Cortex of kidney (tissue), 1 donor: ENCODE data around the gene DCUN1D5.

Experiments
- DNase-seq: peaks from one replicate; lab custom pipeline; 2025; lab: John Stamatoyannopoulos, UW

The DCUN1D5 gene

DNA sequence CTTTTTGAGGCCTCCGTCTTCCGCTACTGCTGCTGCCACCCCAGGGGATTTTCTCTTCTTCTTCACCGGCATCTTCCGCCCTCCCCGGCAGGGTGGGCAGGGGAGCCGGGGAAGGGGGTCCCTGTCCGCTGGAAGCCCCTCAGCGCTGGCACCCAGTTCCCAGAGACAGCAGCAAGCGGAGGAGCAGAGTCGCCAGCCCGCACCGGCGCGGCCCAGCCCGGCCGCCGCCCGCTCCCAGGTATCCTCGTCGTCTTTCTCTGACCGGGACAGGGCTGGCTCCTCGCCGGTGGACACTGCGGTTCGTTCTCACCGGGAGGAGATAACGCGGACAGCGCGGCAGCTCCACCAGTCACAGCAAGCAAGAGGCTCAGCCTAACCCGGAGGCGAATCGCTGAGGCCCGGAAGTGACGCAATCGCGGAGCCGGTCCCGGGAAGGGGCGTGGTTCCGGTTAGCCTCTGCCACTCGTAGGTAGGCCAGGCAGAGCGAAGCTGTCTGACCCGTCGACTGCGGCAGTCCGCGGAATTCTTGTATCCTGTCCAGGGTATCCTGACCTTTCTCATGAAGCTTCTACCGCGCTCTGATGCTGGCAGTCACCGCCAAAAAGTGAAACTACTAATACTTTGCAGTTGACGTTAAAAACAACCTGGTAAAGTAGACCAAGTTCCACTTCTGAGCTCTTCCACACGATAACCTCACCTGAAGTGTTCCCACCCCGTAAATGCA is at the start of gene DCUN1D5:
Gene DCUN1D5, minus strand, starts transcription at position 360 of the 724 bp plus-strand sequence. Its CDS starts 288 bp downstream, at position 72.
- peak; percentile 80 for DNase-seq

- no peak for DNase-seq
Measured at GRCh38 chr11:103125462-103125861, 33.5 kb upstream of the DCUN1D5 start.

DNA sequence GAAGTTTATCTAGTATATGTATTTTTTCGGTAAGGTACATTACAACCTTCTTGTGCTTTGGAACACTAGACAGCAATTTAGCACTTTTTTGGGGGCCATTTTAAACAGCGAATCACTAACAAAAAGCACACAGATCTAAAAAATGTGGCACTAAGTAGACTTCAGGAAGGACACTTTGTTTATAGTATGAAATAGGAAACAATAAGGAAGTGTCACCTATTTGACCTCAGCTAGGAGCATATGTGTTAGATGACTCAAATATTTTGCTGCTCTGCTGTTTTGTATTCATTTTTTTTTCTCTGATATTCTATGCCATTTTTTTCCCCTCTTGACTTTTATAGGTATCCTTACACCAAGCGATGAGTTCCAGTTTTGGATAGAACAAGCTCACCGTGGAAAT is 22.9 kb upstream of the DCUN1D5 start:
- DNase-seq = no peak

DNA sequence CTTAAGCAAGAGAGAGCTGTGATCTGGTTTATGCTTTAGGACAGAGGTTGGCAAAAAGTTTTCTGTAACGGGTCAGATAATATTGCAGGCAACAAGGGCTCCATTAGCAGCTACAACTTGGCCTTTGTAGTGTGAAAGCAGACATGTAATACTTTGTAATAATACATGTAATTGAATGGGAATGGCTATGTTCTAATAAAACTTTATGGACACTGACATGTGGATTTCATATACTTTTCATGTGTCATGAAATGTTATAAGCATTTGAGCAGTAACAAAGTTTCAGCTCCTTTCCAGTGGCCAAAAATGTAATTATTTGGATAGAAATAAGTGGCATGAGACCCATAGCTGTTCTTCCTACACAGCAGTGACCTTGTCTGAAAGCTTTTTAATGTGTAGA is 20.4 kb upstream of the DCUN1D5 start:
- DNase-seq = no peak

- no peak for DNase-seq
Measured at GRCh38 chr11:103111400-103111799, 19.4 kb upstream of the DCUN1D5 start.

GRCh38 chr11:103110391-103110790 is 18.4 kb upstream of the DCUN1D5 start:
- DNase-seq = no peak

DNA sequence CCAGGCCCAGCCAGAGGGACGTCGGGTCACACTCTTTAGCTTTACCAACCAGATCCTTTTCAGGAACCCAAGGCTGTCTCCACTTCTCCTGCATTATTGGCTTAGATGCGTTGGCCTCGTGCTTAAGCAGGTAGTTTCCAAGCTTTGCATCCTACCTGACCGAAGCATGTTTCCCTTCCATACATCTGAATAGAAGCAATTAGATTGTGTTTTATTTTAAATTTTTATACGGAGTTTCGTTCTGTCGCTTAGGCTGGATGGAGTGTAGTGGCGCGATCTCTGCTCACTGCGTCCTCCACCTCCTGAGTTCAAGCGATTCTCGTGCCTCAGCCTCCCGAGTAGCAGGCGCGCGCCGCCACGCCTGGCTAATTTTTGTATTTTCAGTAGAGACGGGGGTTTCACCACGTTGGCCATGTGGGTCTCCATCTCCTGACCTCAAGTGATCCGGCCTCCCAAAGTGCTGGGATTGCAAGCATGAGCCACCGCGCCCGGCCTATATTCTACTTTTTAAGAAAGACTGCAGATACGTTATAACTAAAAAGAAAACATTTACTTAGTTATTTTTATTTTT is 17.9 kb upstream of the DCUN1D5 start:
- no peak for DNase-seq

- no peak for DNase-seq
Measured at GRCh38 chr11:103108933-103109817, 17.2 kb upstream of the DCUN1D5 start, which contains the start of gene DYNC2H1. Gene DYNC2H1, plus strand, starts transcription at chr11:103109426. Its CDS starts 149 bp downstream, at chr11:103109575.

DNA sequence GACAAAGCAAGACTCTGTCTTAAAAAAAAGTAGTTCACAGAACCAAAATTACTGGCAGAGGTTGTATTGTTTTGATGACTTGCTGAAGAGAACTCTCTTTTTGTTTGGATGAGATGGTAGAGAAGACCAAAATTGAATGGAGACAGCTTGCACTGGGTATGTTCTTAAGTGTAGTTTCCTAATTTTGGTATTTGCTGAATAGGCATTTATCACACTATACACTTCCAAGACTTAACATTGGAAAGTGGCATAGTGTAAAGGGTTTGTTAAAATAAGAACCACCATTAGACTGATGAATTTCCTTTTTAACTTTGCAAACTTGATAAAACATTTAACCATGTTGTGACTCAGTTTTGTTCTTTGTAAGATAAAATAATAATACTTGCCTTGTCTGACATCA is 5.3 kb upstream of the DCUN1D5 start:
- no peak for DNase-seq

DNA sequence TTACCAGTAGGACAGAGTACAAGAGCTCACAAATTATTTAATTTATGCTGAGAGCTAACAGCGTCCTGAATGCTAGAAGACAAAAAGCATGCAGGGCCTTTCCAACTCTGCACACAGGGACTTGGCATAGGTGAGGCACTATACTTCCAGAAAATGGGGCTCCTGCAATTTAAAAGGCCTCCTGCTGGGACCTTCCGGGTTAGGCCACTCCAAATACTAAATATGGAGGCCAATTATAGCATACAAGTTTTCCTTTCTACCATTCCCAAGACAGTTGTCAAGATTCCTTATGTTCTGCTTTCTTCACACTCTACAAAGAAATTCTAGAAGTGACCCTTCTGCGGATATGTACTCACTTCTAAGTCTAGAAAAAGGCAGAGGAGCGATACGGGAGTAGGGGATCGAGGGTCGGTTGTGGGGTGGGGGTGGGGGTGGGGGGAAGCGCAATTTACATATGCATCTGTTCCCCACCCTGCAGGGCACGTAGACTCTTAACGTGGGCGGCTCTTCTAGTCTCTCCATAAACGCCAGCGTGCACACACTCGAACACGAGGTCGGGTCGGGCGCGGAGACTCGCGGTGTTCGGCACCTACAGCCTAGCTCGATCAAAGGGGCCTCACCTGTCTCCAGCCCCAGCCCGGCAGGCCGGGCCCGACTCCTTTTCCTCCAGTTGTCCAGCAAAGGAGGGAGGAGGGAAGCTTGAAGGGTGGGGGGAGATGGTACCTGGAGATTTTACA is 728 bp downstream of the DCUN1D5 start:
- DNase-seq = no peak

DNA sequence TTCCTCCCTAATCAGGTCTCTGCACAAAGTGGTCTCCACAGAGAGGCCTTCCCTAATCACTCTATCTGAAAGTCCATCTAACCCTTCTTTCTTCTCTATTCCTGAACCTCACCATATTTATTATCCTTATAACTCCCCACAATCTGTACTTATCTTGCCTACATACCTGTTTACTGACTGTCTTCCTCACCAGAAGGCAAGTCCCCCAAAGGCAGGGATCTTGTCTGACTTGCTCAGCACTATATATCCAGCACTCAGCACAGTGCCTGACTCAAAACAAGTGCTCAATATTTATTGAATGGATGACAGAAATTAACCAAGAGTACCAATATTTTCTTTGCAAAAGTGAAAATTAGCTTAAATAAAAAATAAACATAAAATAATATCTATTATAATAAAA is 5.5 kb downstream of the DCUN1D5 start:
- DNase-seq = no peak

DNA sequence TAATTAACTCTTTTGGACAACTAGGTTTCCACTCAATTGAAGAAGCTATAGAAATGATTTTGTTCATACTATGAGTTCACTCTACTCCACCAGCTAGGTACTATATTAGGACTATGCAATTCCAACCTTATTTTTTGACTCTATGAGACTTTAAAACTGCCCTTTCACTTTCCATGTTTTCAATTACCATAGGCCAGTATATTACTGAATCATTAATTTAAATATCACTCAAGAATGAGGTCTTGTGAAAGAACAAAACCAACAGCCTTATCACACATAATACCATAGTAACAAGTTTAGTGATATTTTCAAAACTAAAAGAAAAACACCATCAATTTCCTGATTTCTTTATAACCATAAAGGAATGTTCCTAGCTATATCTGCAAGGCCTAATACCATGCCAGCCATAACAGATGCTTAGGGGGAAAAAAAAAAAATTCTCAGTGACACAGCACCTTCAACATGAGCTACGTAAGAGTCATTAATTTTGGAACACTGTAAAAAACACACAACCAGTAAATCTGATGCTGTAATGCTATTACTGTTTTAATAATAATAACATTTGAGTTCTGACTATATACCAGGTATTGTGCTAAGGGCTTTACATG is 6.1 kb downstream of the DCUN1D5 start:
- no peak for DNase-seq

- no peak for DNase-seq
Measured at GRCh38 chr11:103079833-103080232, 12.1 kb downstream of the DCUN1D5 start.

DNA sequence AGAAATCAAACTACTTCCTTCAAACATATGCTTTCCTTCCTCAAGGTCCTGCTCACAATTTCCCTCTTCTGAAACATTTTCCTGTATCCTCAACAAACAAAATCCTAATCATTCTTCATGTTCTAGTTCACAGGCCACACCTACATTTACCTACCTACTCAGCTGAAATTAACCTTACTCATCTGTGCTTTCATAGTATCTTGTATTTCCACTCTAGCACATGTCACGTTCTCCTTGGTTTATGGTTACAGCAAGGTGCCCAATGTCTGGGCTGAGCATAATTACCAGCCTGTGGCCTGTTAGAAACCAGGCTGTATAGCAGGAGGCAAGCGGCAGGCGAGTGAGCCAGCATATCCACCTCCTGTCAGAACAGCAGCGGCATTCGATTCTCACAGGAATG is 13.2 kb downstream of the DCUN1D5 start:
- DNase-seq = no peak

DNA sequence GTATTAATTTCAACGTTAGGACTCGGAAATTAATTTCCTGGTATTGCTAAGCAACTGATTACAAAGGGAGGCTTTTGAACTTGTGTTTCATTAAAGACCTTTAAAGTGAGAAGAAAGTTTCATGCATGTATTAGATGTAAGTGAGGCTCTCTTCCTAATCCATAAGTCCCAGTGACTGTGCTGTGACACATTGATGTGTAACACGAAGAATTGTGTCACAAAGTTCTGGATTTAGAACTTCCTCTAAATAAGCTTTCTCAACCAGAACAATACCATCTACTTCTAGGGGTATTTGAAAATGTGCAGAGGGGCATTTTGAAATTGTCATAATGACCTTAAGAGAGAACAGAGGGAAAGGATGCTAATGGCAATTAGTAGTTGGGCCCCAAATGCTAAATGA is 14.4 kb downstream of the DCUN1D5 start:
- no peak for DNase-seq

DNA sequence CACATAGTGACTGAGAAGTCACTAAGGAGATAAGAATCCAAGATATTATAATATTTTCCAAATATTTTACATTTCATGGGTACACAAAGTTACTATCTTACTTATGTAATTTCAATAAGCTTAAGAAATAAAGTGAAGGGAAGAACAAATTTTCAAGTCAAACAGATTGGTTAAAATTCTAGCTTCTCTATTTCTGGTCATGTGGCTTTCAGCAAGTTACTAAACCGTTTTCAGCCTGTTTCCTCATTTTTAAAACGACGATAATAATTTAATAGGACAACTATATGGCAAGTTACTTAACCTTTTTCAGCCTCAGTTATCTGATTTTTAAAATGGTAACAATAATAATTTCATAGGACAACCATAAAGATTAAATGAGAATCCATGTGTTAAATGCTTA is 15.6 kb downstream of the DCUN1D5 start:
- no peak for DNase-seq

DNA sequence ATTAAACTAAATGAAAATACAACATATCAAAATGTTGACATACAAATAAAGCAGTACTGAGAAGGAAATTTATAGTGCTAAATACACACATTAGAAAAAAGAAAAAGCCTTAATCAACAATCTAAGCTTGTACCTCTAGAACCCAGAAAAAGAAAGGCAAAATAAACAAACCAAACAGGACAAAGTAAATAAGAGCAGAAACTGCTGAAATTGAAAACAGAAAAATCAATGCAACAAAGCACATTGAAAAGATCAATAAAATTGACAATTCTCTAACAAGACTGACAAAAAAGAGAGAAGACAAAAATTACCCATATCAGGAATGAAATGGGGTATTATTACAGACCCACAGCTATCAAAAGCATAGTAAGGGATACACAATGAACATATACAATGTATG is 21.0 kb downstream of the DCUN1D5 start:
- no peak for DNase-seq

DNA sequence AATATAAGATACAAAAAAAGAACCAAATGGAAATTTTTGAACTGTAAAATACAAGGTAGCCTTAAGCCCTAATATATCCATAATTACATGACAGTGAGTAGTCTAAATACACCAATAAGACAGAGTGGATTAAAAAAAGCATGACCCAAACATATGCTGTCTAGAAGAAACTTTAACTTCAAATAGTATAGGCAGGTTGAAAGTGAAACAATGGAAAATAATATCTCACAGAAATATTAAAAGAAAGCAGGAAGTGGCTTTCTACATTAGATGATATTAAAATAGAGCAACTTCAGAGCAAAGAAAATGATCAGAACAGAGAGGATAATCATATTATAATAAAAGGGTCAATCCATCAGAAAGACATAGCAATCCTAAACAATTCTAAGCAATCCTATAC is 21.8 kb downstream of the DCUN1D5 start:
- no peak for DNase-seq

GRCh38 chr11:103069367-103069766 is 22.6 kb downstream of the DCUN1D5 start:
- no peak for DNase-seq

DNA sequence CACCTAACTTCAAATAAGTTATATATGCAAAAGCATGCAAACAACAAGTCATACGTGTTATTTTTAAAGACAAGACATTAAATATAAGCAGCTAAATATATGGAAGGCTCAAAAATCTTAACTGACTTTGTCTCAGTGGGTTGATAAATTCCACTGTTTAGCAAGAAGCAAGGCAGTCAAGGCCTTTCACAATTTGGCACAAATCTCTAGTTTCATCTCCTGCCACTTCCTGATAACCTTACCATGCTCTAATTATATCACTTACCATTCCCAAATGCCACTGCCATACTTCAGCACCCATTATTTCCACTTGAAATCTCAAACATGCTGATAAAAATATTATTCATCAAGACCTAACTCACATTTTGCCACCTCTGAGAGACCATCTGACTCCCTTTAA is 24.8 kb downstream of the DCUN1D5 start:
- DNase-seq = no peak

- no peak for DNase-seq
Measured at GRCh38 chr11:103061656-103062055, 30.3 kb downstream of the DCUN1D5 start.
